ENCODE measurements around the gene AP1S1.

GRCh38 chr7:101174322-101174854 is 20.1 kb downstream of the AP1S1 start:
- TF ChIP-seq FOXM1 (IDR thresholded peaks at IDR 0.05; ENCODE audit: borderline replicate concordance) (no peak), SP1 (IDR thresholded peaks at IDR 0.05) (no peak), LEF1 (IDR thresholded peaks at IDR 0.05; ENCODE audit: borderline replicate concordance) (no peak), SUZ12 (IDR thresholded peaks at IDR 0.05) (no peak), BHLHE40 (IDR thresholded peaks at IDR 0.05; ENCODE audit: borderline replicate concordance) (no peak), FOXK2 (IDR thresholded peaks at IDR 0.05) (no peak), NFRKB (IDR thresholded peaks at IDR 0.05) (no peak), TARDBP (IDR thresholded peaks at IDR 0.05) (no peak), ZNF384 (IDR thresholded peaks at IDR 0.05) (no peak), FOXA1 (IDR thresholded peaks at IDR 0.05) (no peak), HDGF (IDR thresholded peaks at IDR 0.05; ENCODE audit: borderline replicate concordance) (no peak), ELF4 (IDR thresholded peaks at IDR 0.05) (no peak)
